Ramos (cell line): Measurements from ENCODE around the gene RAB30.
"Not testable (repeated sequence)": the region's sequence is repeated elsewhere in the genome, so short reads cannot be mapped to it uniquely, and the experiment has no call there.

Experiments
- in situ Hi-C: fragments of 300-500 bp; cut with MboI; formaldehyde crosslinking; loops from one replicate; pipeline ENCODE4 v1.14.3; 2022; ENCODE audit warnings: low sequenced_read_pairs; ENCODE audit not compliant: unreplicated experiment

Gene RAB30

GRCh38 chr11:82967381-82967780, 104.3 kb downstream of the RAB30 start:
- in situ Hi-C loops, result loop anchor here (5.0 kb wide), 1 partner anchor 85 kb away; no protein-coding TSS in a partner anchor

DNA sequence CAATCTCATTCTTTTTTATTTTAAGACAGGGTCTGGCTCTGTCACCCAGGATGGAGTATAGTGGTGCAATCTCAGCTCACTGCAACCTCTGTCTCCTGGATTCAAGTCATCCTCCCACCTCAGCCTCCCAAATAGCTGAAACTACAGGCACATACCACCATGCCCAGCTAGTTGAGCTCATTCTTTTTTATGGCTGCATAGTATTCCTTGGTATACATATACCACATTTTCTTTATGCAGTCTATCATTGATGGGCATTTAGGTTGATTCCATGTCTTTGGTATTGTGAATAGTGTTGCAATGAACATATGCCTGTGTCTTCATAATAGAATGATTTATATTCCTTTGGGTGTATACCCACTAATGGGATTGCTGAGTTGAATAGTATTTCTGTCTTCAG, 109.7 kb downstream of the RAB30 start:
- in situ Hi-C loops, result not testable (repeated sequence)

- in situ Hi-C loops, result no loop called here
Measured at GRCh38 chr11:82960779-82961143, 110.9 kb downstream of the RAB30 start.

GRCh38 chr11:82959987-82960778, 111.5 kb downstream of the RAB30 start:
- in situ Hi-C loops, result no loop called here

GRCh38 chr11:82955736-82956453, 115.8 kb downstream of the RAB30 start:
- in situ Hi-C loops, result not testable (repeated sequence)

GRCh38 chr11:82950502-82950901, 121.2 kb downstream of the RAB30 start:
- in situ Hi-C loops, result not testable (repeated sequence)

DNA sequence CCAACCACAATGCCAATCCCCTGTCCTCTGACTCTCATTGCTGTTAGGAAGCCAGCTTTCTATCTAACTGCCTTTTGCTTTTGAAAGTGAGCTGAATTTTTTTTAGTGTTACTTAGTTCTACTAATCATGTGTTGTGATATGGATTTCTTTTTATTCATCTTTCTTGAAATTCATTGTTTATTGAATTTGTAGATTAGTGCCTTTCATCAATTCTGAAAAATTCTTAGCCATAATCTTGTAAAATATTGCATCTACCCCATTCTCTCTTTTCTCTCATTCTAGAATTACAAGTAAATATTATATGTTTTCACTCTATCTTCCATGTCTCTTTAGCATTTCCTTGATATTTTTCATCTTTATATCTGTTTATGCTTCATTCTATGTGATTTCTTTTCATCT, 122.3 kb downstream of the RAB30 start:
- in situ Hi-C loops, result no loop called here

DNA sequence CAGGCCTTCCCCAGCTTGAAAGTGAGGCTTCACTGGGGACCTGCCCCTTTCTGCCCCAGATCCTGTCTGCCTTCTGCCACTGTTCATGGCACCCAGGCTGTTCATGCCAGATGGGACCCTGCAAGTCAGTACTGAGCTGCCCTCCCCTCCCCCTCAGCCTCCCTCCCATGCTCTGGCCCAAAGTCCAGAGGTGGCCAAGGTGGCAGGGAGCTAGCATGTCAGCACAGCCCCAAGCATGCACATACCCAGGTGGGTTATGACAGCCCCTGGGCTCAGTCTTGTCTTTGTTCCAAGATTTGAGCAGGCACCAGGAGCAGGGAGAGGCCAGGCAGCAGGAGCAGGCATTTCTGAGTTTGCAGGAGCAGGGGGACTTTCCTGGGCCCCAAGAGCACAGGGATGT, 126.0 kb downstream of the RAB30 start:
- in situ Hi-C loops, result no loop called here

- in situ Hi-C loops, result not testable (repeated sequence)
Measured at GRCh38 chr11:82945041-82945440, 126.7 kb downstream of the RAB30 start.

DNA sequence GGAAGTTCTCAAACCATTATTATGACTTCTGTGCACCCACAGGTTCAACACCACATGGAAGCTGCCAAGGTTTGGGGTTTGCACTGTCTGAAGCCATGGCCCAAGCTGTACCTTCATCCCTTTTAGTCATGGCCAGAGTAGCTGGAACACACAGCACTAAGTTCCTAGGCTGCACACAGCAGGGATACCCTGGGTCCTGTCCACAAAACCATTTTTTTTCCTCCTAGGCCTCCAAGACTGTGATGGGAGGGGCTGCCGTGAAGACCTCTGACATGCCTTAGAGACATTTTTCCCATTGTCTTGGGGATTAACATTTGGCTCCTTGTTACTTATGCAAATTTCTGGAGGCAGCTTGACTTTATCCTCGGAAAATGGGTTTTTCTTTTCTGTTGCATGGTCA, 127.5 kb downstream of the RAB30 start:
- in situ Hi-C loops, result no loop called here

DNA sequence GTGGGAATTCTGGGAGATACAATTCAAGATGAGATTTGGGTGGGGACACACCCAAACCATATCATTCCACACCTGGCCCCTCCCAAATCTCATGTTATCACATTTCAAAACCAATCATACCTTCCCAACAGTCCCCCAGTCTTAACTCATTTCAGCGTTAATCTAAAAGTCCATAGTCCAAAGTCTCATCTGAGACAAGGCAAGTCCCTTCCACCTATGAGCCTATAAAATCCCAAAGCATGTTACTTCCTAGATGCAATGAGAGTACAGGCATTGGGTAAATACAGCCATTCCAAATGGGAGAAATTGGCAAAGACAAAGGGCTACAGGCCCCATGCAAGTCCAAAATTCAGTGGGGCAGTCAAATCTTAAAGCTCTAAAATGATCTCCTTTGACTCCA, 128.3 kb downstream of the RAB30 start:
- in situ Hi-C loops, result not testable (repeated sequence)

- in situ Hi-C loops, result no loop called here
Measured at GRCh38 chr11:82942376-82942775, 129.3 kb downstream of the RAB30 start.

GRCh38 chr11:82939456-82939855, 132.2 kb downstream of the RAB30 start:
- in situ Hi-C loops, result no loop called here

- in situ Hi-C loops, result no loop called here
Measured at GRCh38 chr11:82937554-82937953, 134.1 kb downstream of the RAB30 start.

- in situ Hi-C loops, result no loop called here
Measured at GRCh38 chr11:82936261-82936660, 135.4 kb downstream of the RAB30 start.

DNA sequence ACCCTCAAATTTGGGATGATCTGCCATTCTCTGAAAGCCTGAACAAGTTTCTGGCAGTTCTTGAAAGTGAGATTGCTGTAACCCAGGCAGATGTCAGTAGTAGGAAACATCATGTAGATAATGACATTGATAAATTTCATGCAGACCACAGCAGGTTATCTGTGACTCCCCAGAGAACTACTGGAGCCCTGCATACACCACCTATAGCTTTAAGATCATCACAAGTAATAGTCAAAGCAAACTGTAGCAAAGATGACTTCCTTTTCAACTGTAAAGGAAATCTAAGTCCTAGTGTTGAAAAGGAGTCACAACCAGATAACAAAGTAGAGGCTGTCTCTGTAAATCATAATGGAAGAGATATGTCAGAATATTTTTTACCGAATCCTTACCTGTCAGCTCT, 139.1 kb downstream of the RAB30 start:
- in situ Hi-C loops, result no loop called here

DNA sequence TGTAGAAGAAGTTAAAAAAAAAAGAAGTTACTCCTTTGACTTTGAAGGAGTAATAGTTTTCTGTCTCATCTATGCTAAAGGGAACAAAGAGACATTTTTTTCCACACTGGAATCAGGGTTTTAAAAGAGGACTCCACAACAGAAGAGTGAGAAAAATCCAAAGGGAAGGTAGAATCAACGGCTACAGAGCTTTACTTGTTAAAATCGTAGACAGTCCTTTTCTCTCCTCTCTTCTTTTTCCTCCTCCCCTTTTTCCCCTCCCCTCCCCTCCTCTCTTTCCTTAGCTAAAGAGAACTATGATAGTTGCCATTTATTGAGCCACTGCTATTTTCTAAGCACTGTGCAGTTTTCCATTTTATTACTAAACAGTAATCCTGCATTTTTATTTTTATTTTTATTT, 141.0 kb downstream of the RAB30 start:
- in situ Hi-C loops, result no loop called here

DNA sequence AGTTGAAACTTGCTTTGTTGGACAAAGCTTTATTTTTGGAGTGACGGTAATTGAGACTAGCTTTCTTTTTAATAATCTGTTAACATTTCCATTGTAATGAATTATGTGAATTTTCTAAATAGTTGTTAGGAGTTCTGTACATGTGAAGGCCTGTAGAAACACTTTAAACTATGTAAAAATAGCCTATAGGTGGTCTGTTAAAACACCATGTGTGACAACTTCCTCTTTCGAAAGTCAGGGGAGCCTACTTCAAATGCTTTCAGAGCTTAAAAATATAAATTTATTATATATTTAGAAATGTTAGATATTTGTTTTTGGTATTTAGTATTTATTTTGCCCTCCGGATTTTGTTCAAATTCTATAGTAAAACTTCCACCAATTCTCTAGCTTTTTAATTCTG, 141.5 kb downstream of the RAB30 start:
- in situ Hi-C loops, result no loop called here

GRCh38 chr11:82929121-82929520, 142.6 kb downstream of the RAB30 start:
- in situ Hi-C loops, result no loop called here

GRCh38 chr11:82927264-82927880, 144.3 kb downstream of the RAB30 start:
- in situ Hi-C loops, result no loop called here

GRCh38 chr11:82924522-82925224, 147.0 kb downstream of the RAB30 start:
- in situ Hi-C loops, result no loop called here
